ENCODE measurements around the gene NOD2.

Gene NOD2

DNA sequence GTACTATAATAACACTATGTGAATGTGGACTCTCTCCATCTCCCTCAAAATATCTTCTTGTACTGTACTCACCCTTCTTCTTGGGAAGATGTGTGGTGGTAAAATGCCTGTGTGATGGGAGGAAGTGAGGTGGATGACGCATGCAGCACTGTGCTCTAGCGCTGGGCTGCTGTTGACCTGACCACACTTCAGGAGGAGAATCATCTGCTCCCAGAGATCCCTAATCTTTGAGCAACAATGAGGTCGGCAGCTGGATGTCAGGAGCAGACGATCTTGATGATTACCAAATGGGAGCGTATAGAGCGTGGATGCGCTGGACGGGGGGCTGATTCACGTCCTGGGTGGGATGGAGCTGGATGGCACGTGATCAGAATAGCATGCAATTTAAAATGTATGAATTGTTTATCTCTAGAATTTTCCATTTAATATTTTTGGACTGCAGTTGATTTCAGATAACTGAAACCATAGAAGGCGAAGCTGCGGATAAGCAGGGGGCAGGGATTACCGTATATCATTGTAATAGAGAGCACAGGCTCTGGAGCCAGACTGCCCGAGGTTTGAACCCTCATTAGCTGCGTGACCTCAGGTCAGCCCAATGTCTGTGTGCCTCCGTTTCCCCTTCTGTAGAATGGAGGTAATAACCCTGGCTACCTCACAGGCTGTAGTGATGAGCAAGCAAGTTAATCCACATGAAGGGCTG is 24.8 kb downstream of the NOD2 start:
- DNase-seq = no peak

DNA sequence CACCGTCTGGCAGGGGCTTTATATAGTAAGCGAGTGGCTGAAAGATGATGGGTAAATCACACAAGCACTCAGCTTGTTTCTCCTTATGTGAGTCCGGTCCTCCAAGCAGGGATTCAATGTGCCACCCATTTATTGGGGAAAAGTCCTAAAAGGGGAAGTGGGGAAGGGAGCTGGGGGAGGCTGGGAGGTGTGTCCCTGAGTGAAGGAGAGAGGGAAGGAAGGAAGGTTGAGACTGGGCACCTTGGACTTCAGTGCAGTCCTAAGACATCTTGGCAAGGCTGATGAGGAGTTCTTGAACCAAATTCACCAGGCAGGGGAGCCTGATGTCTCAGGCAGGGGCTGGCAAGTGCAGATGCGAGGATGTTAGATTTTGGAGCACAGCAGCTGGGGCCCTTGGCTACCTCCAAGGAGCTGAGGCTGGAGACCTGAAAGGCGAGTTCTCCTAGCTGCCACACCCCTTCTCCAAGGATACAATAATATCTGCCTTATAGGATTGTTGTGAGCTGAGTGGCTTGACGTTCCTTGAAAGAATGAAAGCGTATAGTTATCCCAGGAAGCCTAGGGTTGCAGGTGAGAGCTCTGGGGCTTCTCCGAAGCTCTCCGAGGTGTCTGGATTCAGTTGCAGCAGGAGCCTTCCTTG is 25.5 kb downstream of the NOD2 start:
- DNase-seq = no peak

DNA sequence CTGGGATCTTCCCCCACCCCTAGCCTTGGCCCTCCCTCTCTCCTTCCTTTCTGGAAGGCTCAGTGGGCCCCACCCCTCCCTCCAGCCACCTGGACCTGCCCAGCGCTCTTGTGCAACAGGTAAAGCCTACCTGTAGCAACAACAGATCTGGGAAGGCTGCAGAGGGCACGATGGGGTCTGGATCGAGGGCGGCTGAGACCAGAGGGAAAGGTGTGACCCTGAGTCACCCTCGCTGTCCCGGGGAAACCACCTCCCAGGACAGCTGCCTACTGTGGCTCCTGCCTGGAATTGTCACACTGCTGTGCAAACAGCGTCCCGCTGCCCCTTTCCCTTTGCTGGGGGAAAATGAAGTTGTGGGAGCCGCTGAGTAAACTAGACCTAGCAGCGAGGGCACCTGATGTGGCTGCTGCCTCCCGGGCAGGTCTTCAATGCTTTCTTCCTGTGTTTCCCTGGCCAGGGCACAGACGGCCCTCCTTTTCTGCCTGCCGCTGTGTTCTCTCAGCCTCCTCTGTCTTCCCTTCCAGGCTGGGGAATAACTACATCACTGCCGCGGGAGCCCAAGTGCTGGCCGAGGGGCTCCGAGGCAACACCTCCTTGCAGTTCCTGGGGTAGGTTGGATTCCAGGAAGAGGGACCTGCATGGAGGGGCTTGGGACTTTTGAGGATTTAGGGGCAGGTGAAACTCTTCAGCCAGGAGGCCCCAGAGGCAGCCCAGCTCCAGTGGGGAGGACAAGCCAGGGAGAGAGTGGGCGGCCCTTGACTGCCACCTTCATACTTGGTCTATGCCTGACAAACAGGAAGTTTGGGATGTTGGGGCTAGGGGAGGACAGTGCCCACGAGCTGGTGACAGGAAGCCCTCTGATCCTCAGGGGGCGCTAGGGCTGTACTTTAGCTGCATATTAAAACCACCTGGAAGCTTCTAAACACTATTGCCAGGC is 26.3 kb downstream of the NOD2 start:
- no peak for DNase-seq

DNA sequence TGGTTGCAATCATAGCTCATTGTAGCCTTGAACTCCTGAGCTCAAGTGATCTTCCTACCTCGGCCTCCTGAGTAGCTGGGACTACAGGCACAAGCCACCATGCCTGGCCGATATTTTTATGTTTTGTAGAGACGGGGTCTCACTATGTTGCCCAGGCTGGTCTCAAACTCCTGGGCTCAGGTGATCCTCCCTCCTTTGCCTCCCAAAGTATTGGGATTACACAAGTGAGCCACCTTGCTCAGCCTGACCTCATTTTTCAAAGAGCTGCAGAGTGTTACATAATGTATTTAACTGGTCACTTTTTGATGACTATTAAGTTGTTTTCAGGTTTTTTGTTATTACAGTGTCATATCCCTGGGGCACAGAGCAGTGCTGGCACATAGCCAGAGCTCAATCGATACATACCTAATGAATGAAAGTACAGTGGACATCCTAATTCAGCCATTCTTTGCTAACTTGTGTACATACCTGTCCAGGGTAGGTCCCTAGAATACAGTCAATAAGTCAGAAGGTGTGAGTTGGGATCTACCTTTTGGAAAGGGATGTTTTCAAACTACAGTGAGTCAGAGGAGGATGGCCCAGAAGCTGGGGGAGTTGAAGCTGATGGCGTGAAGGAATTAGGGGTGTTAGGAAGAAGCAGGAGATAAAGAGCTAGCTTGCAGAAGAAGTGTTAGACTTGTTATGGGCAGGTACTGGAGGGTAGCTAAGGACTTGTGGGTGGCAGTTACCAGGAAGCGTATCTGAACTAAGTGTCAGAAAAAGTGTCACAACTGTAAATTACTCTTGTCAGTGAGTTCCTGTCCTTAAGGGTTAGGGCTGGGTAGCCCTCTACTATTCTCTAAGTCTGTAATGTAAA is 28.4 kb downstream of the NOD2 start:
- no peak for DNase-seq

DNA sequence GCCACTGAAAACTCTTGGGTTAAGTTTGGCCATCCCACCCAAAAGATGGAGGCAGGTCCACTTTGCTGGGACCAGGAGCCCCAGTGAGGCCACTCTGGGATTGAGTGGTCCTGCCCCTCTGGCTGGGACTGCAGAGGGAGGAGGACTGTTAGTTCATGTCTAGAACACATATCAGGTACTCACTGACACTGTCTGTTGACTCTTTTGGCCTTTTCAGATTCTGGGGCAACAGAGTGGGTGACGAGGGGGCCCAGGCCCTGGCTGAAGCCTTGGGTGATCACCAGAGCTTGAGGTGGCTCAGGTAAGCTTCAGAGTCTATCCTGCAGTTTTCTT is 29.0 kb downstream of the NOD2 start:
- DNase-seq = no peak

DNA sequence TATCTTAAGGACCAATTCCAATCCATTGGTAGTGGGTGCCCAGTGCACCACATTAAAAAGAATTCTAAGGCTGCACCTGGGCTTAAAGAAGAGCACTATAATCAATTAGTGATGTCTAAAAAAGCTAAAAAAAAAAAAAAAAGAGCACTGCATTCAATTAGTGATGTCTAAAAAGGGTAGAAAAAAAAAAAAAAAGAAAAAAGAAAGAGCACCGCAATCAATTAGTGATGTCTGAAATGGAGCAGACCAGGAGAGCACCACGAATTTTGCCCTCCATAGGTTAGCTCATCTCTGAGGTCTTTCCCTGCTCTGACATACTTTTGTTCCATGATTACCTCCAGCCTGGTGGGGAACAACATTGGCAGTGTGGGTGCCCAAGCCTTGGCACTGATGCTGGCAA is 29.6 kb downstream of the NOD2 start:
- DNase-seq = no peak

DNA sequence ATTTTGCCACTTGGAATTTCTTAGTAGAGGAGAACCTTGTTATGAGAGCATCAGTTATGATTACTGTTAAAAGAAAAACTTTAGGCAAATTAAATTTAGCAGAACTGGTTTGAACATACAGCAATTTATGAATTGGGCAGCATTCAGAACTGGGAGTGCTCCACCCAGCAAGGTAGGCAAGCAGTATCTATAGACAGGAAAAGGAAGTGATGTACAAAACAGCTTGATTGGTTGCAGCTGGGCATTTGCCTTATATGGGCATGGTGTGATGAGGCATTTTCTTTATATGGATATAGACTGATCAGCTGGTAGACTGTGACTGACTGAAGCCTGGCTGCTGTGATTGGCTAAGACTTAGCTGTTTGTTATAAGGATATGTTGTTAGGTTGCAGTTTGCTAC is 30.9 kb downstream of the NOD2 start:
- no peak for DNase-seq

DNA sequence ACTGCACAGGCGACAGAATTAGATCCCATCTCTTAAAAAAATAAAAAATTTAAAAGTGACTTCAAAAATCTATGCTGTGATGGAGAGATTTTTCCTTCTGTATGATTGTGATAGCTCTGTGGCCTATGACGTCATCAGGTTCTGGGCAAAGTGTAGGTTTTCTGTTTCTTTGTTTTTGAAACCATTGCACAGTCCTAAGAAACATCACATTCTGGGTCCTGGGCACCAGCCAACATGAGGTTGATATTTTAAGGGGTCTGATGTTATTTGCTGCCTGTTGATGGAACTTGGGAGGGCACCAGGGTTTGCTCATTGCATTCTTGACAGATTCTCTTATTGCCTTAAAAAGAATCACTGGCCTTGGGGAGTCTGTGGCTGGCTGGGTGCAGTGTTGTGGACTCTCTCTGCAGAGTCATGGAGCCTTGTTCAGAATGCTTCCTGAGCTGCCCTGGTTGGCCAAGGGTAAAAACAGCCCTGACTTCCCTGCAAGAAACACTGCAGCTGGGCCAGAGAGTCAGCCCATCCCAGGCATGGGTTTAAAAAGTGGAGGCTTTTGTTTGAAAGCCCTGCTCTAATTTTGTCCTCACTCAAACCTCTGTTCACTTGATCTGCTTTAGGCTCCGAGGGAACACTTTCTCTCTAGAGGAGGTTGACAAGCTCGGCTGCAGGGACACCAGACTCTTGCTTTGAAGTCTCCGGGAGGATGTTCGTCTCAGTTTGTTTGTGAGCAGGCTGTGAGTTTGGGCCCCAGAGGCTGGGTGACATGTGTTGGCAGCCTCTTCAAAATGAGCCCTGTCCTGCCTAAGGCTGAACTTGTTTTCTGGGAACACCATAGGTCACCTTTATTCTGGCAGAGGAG is 38.0 kb downstream of the NOD2 start:
- DNase-seq = no peak

DNA sequence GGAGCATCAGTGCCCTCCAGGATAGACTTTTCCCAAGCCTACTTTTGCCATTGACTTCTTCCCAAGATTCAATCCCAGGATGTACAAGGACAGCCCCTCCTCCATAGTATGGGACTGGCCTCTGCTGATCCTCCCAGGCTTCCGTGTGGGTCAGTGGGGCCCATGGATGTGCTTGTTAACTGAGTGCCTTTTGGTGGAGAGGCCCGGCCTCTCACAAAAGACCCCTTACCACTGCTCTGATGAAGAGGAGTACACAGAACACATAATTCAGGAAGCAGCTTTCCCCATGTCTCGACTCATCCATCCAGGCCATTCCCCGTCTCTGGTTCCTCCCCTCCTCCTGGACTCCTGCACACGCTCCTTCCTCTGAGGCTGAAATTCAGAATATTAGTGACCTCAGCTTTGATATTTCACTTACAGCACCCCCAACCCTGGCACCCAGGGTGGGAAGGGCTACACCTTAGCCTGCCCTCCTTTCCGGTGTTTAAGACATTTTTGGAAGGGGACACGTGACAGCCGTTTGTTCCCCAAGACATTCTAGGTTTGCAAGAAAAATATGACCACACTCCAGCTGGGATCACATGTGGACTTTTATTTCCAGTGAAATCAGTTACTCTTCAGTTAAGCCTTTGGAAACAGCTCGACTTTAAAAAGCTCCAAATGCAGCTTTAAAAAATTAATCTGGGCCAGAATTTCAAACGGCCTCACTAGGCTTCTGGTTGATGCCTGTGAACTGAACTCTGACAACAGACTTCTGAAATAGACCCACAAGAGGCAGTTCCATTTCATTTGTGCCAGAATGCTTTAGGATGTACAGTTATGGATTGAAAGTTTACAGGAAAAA is 38.8 kb downstream of the NOD2 start:
- no peak for DNase-seq

DNA sequence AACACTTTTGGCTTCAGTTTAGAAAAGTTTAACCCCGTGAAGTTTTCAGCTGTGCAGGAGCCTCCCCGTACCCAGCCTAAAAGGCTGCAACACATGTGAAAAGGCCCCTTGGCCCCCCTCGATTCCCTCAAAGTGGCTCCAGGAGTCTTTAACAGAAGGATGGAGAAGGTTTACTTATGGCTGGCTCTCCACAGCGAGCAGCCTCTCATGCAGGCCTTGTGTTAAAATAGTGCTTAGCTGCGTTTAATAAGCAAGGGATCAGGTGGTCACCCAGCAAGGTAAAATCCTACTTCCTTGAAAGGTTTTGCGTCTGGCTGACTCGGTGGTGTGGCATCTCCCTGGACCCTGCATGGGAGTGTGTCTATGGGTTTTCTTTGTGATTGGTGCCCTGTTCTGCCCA is 40.1 kb downstream of the NOD2 start:
- DNase-seq = no peak

DNA sequence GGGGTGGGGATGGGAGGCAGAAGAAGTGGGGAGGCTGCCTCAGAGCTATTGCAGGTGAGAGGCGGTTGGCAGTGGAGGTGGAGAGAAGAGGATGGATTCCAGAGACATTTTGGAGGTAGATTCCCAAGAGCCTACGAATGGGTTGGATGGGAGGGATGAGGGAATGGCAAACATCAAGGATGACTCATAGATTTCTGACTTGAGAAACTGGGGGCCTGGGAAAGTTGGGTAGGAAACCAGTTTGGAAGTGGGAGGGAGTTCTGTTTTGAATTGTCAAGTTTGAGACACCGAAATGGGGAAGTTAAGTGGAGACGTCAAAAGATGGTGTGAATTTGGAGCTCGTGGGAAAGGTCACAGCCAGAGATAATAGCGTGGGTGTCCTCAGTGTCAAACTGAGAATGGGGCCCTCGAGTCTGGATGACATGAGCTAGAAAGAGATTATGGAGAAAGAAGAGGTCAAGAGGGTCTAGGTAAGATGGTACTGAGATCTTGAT is 42.3 kb downstream of the NOD2 start:
- DNase-seq = no peak

DNA sequence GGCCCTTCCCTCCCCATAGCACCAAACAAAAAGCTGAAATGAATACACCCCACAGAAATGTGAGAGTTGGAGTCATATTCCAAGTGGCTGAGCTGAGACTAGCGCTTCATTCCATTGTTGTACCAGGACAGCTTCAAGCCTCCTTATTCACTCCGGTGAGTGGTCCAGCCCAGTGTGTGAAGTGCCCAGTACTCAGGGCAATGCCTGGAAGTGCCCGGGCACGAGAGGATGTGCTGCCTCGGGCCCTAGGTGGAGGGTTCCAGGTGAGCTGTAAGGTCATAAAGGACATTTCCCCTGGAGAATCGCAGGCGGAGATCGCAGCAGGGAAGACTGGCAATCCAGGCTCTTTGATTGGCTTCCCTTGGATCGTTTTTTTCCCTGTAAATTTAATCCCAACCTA is 43.0 kb downstream of the NOD2 start:
- no peak for DNase-seq

DNA sequence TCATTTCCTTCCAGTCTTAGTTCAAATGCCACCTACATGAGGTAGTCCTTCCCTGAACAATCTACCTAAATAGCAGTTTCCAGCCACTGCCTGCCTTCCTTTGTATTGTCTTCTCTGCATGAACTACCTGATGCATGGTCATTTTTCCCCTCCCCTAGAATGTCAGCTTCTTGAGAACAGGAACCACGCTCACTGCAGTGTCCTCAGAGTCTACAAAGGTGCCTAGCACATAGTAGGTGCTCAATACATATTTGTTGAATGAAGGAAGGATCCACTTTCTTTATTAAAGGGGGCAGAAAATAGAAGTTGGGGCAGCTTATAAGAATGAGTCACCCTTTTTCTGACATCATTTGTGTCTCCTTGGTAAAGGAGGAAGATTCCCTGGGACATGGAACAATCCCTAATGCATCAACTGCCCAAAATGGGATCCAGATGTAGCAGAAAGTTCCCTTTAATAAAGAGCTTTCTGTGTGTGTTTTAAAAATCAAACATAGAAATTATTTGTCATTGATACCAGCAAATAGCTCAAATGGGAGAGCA is 44.1 kb downstream of the NOD2 start:
- DNase-seq = no peak

DNA sequence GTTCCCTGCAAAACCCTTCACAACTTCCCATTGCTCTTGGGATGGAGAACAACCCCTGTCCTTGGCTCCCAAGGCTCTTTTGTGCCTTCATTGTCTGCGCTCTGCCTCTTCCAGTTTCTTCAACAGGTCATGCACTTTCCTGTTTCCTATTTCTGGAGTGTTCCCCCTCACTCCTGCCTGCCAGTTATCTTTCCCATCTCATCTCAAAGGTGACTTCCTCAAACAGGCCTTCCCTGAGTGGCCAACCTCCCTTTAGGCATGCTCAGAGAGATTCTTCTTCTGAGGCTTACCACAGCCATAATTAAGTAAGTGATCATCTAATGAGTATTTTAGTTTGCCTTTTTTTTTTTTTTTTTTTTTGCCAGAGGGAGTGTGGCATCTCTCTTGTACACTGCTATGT is 45.6 kb downstream of the NOD2 start:
- DNase-seq = no peak

DNA sequence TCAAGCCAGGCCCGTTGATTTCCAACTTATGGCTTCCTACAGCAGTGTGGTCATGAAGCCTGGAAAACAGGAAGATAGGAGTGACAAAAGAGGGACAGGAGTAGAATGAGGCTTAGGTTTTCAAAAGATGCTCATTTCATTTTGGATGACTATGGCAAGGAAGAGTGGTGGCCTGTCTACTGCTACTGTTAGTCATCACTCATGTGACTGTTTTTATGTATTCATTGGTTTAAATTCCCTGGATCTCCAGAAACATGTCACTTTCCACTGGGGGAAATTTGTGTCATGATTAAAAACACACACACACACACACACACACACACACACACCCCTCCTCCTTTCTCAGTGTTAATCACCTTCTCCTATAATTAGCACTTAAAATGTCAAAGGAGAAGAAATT is 47.3 kb downstream of the NOD2 start:
- no peak for DNase-seq

DNA sequence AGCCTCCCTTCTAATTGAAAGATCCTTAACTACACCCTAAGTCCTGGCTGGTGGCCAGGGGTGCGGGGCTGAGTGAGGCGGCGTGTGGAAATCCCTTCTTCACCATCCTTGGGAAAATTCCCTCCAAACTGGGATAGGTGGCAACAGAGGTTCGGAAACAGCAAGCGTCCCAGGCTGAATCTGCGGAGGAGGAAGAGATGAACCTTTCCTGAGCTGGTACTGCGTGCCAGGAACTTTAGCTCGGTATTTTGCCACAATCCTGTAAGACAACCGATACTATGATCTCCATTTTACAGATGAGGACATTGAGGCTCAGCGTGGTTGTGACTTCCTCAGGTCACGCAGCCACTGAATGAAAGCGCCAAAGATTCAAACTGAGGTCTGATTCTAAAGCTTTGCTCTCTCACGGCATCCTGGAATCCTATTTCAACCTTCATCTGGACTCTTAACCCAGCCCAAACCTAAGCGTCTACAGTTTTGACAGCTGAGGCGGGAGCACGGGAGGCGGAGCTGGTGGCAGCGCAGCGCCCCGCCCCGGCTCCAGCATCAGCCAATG is 47.9 kb downstream of the NOD2 start:
- no peak for DNase-seq

DNA sequence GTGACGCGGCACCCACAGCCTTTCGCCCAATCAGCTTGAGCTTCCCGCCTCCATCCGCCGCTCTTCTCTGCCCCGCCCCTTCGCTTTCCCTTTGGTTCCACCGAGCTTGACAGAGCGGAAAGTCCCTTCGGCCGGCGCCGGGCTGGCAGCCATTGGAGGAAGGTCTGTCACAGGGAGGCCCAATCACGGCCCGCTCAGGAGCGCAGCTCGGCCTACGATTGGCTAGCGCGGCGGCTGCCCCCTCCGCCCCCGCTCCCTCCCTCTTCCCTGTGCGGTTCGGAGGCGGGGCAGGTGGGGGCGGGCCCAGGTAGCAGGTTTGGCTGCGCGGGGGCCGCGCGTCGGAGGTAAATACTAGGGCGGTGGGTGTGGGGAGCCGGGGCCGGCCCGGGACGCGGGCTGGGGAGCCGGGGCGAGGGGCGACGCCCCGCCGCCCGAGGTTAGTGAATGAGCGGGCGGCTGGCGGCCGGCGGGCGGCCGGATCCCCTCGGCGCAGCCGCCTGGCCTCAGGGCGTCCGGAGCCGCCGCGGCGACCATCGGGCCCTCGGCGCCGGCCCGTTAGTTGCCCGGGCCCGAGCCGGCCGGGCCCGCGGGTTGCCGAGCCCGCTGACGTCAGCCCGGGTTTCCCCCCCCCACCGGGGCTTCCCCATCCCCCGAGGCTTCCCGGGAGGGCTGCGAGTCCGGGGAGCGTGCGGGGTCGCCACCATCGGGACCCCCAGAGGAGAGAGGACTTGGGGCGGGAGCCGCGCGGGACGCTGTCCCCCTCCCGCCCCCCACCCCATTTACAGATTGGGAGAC is 48.6 kb downstream of the NOD2 start, which contains the start of gene CYLD:
CYLD (plus strand) TSS at position 306 of the 795 bp plus-strand sequence. CDS start 7,613 bp downstream, outside the sequence.
- DNase-seq = peak; percentile 82

DNA sequence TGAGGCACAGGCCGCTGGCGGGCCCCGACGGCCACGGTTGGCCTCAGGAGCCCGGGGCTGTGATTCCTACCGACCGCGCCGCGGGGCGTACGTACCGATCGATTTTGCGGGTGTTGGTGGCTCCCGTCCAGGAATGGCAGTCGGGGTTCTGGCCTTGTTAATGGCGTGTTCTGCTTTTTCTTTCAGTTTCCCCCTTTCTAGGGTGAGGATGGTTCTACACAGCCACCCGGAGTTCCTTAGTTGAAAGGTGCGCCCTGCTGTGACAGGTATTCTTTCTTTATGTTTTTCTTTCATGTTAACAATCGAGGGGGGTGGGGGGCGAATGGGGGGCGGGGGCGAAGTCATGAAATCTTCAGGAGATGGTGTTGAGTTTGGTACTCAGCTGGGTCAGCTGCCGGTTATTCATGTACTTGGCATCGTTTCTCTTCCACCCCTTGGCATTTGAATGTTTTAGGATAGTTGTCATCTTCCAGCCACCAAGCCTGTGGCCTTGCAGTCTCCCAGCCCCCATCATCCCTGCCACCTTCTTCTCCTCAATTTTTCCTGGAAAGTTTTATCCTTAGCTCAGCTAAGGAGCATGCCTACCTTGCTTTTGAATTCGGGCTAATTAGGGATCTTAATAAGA is 49.3 kb downstream of the NOD2 start:
- DNase-seq = no peak

All from SIG-M5 (cell line).